ENCODE data around the gene GRM4. TPM values are rescaled to one million over a fixed set of nuclear protein-coding genes. Genes with fewer than 3 reads are reported as not detected.

The GRM4 gene
- total and polyA plus RNA-seq, 5 donors from 2014 or later: not detected

GRCh38 chr6:34066218-34066571 lies 79.7 kb downstream of the GRM4 start:
- H3K4me3 Mint-ChIP-seq: no peak overlapping the region
- no peaks in the 10 kb centered on the region for H3K4me1 Mint-ChIP-seq
- DNase-seq (no peak), ATAC-seq (ENCODE audit: low read depth in 2 of 2) (no peak)
- no peaks in the 10 kb centered on the region for H3K4me1 ChIP-seq (ENCODE audit: control insufficient read depth, insufficient read depth, low read length, poor library complexity, severe bottlenecking)
- H3K9me3 Mint-ChIP-seq: no peaks in the 10 kb centered on the region
- no peaks in the 10 kb centered on the region for H3K9me3 ChIP-seq (ENCODE audit: control insufficient read depth in 2 of 2, low read length in 2 of 2)
- no peak overlapping the region for H3K4me3 ChIP-seq (ENCODE audit: low read depth, low read length)
- H3K36me3 Mint-ChIP-seq: no peaks in the 10 kb centered on the region
- no peaks in the 10 kb centered on the region for H3K27me3 ChIP-seq (ENCODE audit: control insufficient read depth, insufficient read depth, low read length)
- H3K27ac ChIP-seq (ENCODE audit: insufficient read depth, low read length, poor library complexity, severe bottlenecking): no peak overlapping the region
- H3K27ac Mint-ChIP-seq: no peak overlapping the region
- no peaks in the 10 kb centered on the region for H3K27me3 Mint-ChIP-seq
- no peaks in the 10 kb centered on the region for H3K36me3 ChIP-seq (ENCODE audit: control insufficient read depth, insufficient read depth, low read length)

GRCh38 chr6:34065466-34066217 lies 80.2 kb downstream of the GRM4 start:
- Histone ChIP-seq H3K27me3 (ENCODE audit: control insufficient read depth, insufficient read depth, low read length) (no peaks in the 10 kb centered on the region), H3K36me3 (ENCODE audit: control insufficient read depth, insufficient read depth, low read length) (no peaks in the 10 kb centered on the region), H3K27ac (ENCODE audit: insufficient read depth, low read length, poor library complexity, severe bottlenecking) (no peak overlapping the region), H3K9me3 (ENCODE audit: control insufficient read depth in 2 of 2, low read length in 2 of 2) (no peaks in the 10 kb centered on the region), H3K4me3 (ENCODE audit: low read depth, low read length) (no peak overlapping the region), H3K4me1 (ENCODE audit: control insufficient read depth, insufficient read depth, low read length, poor library complexity, severe bottlenecking) (no peaks in the 10 kb centered on the region)
- H3K27me3 Mint-ChIP-seq: no peaks in the 10 kb centered on the region
- H3K36me3 Mint-ChIP-seq: no peaks in the 10 kb centered on the region
- H3K4me1 Mint-ChIP-seq: no peaks in the 10 kb centered on the region
- no peak overlapping the region for H3K27ac Mint-ChIP-seq
- no peaks in the 10 kb centered on the region for H3K9me3 Mint-ChIP-seq
- no peak for DNase-seq
- no peak for ATAC-seq (ENCODE audit: low read depth in 2 of 2)
- no peak overlapping the region for H3K4me3 Mint-ChIP-seq

GRCh38 chr6:34064675-34065074 lies 81.2 kb downstream of the GRM4 start:
- Mint-ChIP-seq H3K4me3 (no peak overlapping the region), H3K27ac (no peak overlapping the region), H3K27me3 (no peaks in the 10 kb centered on the region), H3K36me3 (no peaks in the 10 kb centered on the region), H3K9me3 (no peaks in the 10 kb centered on the region), H3K4me1 (no peaks in the 10 kb centered on the region)
- Histone ChIP-seq H3K27me3 (ENCODE audit: control insufficient read depth, insufficient read depth, low read length) (no peaks in the 10 kb centered on the region), H3K36me3 (ENCODE audit: control insufficient read depth, insufficient read depth, low read length) (no peaks in the 10 kb centered on the region), H3K9me3 (ENCODE audit: control insufficient read depth in 2 of 2, low read length in 2 of 2) (no peaks in the 10 kb centered on the region), H3K4me1 (ENCODE audit: control insufficient read depth, insufficient read depth, low read length, poor library complexity, severe bottlenecking) (no peaks in the 10 kb centered on the region), H3K4me3 (ENCODE audit: low read depth, low read length) (no peak overlapping the region), H3K27ac (ENCODE audit: insufficient read depth, low read length, poor library complexity, severe bottlenecking) (no peak overlapping the region)
- DNase-seq (no peak), ATAC-seq (ENCODE audit: low read depth in 2 of 2) (no peak)

GRCh38 chr6:34063651-34064050 lies 82.2 kb downstream of the GRM4 start:
- no peaks in the 10 kb centered on the region for H3K36me3 Mint-ChIP-seq
- Histone ChIP-seq H3K36me3 (ENCODE audit: control insufficient read depth, insufficient read depth, low read length) (no peaks in the 10 kb centered on the region), H3K27ac (ENCODE audit: insufficient read depth, low read length, poor library complexity, severe bottlenecking) (no peak overlapping the region), H3K4me3 (ENCODE audit: low read depth, low read length) (no peak overlapping the region), H3K27me3 (ENCODE audit: control insufficient read depth, insufficient read depth, low read length) (no peaks in the 10 kb centered on the region), H3K4me1 (ENCODE audit: control insufficient read depth, insufficient read depth, low read length, poor library complexity, severe bottlenecking) (no peaks in the 10 kb centered on the region), H3K9me3 (ENCODE audit: control insufficient read depth in 2 of 2, low read length in 2 of 2) (no peaks in the 10 kb centered on the region)
- no peak overlapping the region for H3K27ac Mint-ChIP-seq
- no peak overlapping the region for H3K4me3 Mint-ChIP-seq
- ATAC-seq (ENCODE audit: low read depth in 2 of 2) (no peak), DNase-seq (no peak)
- no peaks in the 10 kb centered on the region for H3K27me3 Mint-ChIP-seq
- H3K4me1 Mint-ChIP-seq: no peaks in the 10 kb centered on the region
- no peaks in the 10 kb centered on the region for H3K9me3 Mint-ChIP-seq

- ATAC-seq (ENCODE audit: low read depth in 2 of 2): no peak
- Histone ChIP-seq H3K27ac (ENCODE audit: insufficient read depth, low read length, poor library complexity, severe bottlenecking) (no peak overlapping the region), H3K9me3 (ENCODE audit: control insufficient read depth in 2 of 2, low read length in 2 of 2) (no peaks in the 10 kb centered on the region), H3K27me3 (ENCODE audit: control insufficient read depth, insufficient read depth, low read length) (no peaks in the 10 kb centered on the region), H3K4me3 (ENCODE audit: low read depth, low read length) (no peak overlapping the region), H3K36me3 (ENCODE audit: control insufficient read depth, insufficient read depth, low read length) (no peaks in the 10 kb centered on the region), H3K4me1 (ENCODE audit: control insufficient read depth, insufficient read depth, low read length, poor library complexity, severe bottlenecking) (no peaks in the 10 kb centered on the region)
- Mint-ChIP-seq H3K27ac (no peak overlapping the region), H3K27me3 (no peaks in the 10 kb centered on the region), H3K9me3 (no peaks in the 10 kb centered on the region), H3K4me3 (no peak overlapping the region), H3K36me3 (no peaks in the 10 kb centered on the region), H3K4me1 (no peaks in the 10 kb centered on the region)
- no peak for DNase-seq
These were observed 83.1 kb downstream of the GRM4 start for GRCh38 chr6:34062815-34063214.

- H3K27me3 ChIP-seq (ENCODE audit: control insufficient read depth, insufficient read depth, low read length): no peaks in the 10 kb centered on the region
- no peaks in the 10 kb centered on the region for H3K9me3 ChIP-seq (ENCODE audit: control insufficient read depth in 2 of 2, low read length in 2 of 2)
- no peaks in the 10 kb centered on the region for H3K4me1 ChIP-seq (ENCODE audit: control insufficient read depth, insufficient read depth, low read length, poor library complexity, severe bottlenecking)
- H3K36me3 Mint-ChIP-seq: no peaks in the 10 kb centered on the region
- H3K4me3 ChIP-seq (ENCODE audit: low read depth, low read length): no peak overlapping the region
- no peak overlapping the region for H3K27ac Mint-ChIP-seq
- H3K36me3 ChIP-seq (ENCODE audit: control insufficient read depth, insufficient read depth, low read length): no peaks in the 10 kb centered on the region
- no peaks in the 10 kb centered on the region for H3K9me3 Mint-ChIP-seq
- ATAC-seq (ENCODE audit: low read depth in 2 of 2): no peak
- H3K4me3 Mint-ChIP-seq: no peak overlapping the region
- H3K4me1 Mint-ChIP-seq: no peaks in the 10 kb centered on the region
- H3K27ac ChIP-seq (ENCODE audit: insufficient read depth, low read length, poor library complexity, severe bottlenecking): no peak overlapping the region
- no peaks in the 10 kb centered on the region for H3K27me3 Mint-ChIP-seq
- DNase-seq: no peak
These were observed 83.7 kb downstream of the GRM4 start for GRCh38 chr6:34062156-34062555.

- Histone ChIP-seq H3K9me3 (ENCODE audit: control insufficient read depth in 2 of 2, low read length in 2 of 2) (no peaks in the 10 kb centered on the region), H3K36me3 (ENCODE audit: control insufficient read depth, insufficient read depth, low read length) (no peaks in the 10 kb centered on the region), H3K27me3 (ENCODE audit: control insufficient read depth, insufficient read depth, low read length) (no peaks in the 10 kb centered on the region), H3K4me3 (ENCODE audit: low read depth, low read length) (no peak overlapping the region), H3K4me1 (ENCODE audit: control insufficient read depth, insufficient read depth, low read length, poor library complexity, severe bottlenecking) (no peaks in the 10 kb centered on the region), H3K27ac (ENCODE audit: insufficient read depth, low read length, poor library complexity, severe bottlenecking) (no peak overlapping the region)
- no peaks in the 10 kb centered on the region for H3K36me3 Mint-ChIP-seq
- DNase-seq (no peak), ATAC-seq (ENCODE audit: low read depth in 2 of 2) (no peak)
- no peak overlapping the region for H3K4me3 Mint-ChIP-seq
- H3K27me3 Mint-ChIP-seq: no peaks in the 10 kb centered on the region
- no peak overlapping the region for H3K27ac Mint-ChIP-seq
- no peaks in the 10 kb centered on the region for H3K4me1 Mint-ChIP-seq
- H3K9me3 Mint-ChIP-seq: no peaks in the 10 kb centered on the region
These were observed 84.5 kb downstream of the GRM4 start for GRCh38 chr6:34061348-34061747.

GRCh38 chr6:34059914-34060313 lies 86.0 kb downstream of the GRM4 start:
- peaks cover 0 to 3% (median 0%) of the 10 kb centered on the region in 4 donors for H3K4me1 Mint-ChIP-seq
- H3K27me3 Mint-ChIP-seq: peaks cover 7% of the 10 kb centered on the region
- no peak for ATAC-seq (ENCODE audit: low read depth in 2 of 2)

More at GRCh38 chr6:34059914-34060313, 86.0 kb downstream of the GRM4 start:
- Histone ChIP-seq H3K4me1 (ENCODE audit: control insufficient read depth, insufficient read depth, low read length, poor library complexity, severe bottlenecking) (no peaks in the 10 kb centered on the region), H3K4me3 (ENCODE audit: low read depth, low read length) (no peak overlapping the region), H3K9me3 (ENCODE audit: control insufficient read depth in 2 of 2, low read length in 2 of 2) (no peaks in the 10 kb centered on the region), H3K27ac (ENCODE audit: insufficient read depth, low read length, poor library complexity, severe bottlenecking) (no peak overlapping the region), H3K27me3 (ENCODE audit: control insufficient read depth, insufficient read depth, low read length) (no peaks in the 10 kb centered on the region), H3K36me3 (ENCODE audit: control insufficient read depth, insufficient read depth, low read length) (no peaks in the 10 kb centered on the region)
- Mint-ChIP-seq H3K4me3 (no peak overlapping the region), H3K9me3 (peaks cover 0 to 3% (median 0%) of the 10 kb centered on the region in 7 donors), H3K27ac (no peak overlapping the region), H3K36me3 (no peaks in the 10 kb centered on the region)
- no peak for DNase-seq

Data from CD4-positive, CD25-positive, alpha-beta regulatory T cell (primary cell).